Measurements from ENCODE around the gene TSPAN7. TPM values are rescaled to one million over a fixed set of nuclear protein-coding genes. Genes with fewer than 3 reads are reported as not detected.

The TSPAN7 gene, protein sequence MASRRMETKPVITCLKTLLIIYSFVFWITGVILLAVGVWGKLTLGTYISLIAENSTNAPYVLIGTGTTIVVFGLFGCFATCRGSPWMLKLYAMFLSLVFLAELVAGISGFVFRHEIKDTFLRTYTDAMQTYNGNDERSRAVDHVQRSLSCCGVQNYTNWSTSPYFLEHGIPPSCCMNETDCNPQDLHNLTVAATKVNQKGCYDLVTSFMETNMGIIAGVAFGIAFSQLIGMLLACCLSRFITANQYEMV
- total RNA-seq: 37.8 TPM

DNA sequence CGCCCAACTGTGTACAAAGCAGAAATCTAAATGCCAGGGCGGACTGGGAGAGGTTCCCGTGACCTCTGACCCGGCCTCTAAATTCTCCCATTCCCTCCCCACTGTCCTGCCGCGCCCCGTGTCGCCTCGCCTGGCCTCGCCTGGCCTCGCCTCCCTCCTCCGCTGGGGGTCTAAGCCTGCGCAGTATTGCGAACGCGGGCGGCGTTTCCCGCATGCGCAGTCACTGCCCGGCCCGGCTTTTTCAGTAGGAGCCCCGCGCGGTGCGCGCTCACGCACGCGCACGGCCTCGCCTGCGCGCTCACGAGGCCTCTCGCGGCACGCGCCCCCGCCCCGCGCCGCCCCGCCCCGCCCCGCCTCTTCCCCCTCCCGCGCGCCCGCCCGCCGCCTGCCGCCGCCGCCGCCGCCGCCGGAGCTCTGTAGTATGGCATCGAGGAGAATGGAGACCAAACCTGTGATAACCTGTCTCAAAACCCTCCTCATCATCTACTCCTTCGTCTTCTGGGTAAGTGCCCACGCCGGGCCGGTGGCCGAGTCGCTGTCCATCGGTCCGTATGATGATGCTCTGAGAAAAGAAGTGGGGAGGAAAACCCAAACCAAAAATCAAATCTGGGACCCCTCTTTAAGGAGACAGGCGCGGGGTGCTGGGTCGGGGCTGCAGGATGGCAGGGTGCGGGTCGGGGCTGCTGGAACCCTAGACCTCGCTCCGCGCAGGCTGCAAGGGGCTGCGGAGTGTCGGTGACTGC lies at the start of gene TSPAN7:
Gene TSPAN7 (plus strand): TSS at position 417 of the 743 bp plus-strand sequence. CDS start 5 bp downstream, at position 422.
- peak; percentile 89 for DNase-seq

DNA sequence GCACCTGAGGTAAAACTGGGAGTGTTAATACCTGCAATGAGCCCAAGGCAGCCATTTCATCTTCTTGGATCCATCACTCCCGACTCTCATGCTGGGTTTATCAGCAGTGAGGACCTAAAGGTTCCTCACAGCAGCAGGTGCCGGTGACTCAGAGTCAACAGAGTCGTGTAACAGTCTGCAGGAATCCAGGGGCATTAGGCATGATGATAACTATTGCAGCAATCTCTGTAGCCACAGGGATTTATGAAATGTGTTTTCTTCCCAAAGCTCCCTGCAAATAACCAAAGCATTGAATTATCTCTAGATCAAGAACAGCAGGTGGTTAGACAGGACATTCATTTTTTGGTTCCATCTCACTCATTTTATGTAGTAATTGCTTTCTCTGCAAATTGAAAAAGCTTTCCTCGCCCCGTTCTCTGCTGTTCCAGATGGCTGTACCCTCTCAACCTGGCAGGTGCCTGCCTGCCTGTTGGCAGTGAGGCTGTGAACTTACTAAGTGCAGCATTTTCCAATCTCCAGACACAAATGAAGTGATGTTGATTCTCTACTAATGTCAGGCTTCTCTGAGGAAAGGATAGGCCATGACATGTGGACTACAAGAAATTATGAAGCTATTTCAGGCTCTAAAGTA lies 48.1 kb upstream of the TSPAN7 start:
- DNase-seq: no peak

DNA sequence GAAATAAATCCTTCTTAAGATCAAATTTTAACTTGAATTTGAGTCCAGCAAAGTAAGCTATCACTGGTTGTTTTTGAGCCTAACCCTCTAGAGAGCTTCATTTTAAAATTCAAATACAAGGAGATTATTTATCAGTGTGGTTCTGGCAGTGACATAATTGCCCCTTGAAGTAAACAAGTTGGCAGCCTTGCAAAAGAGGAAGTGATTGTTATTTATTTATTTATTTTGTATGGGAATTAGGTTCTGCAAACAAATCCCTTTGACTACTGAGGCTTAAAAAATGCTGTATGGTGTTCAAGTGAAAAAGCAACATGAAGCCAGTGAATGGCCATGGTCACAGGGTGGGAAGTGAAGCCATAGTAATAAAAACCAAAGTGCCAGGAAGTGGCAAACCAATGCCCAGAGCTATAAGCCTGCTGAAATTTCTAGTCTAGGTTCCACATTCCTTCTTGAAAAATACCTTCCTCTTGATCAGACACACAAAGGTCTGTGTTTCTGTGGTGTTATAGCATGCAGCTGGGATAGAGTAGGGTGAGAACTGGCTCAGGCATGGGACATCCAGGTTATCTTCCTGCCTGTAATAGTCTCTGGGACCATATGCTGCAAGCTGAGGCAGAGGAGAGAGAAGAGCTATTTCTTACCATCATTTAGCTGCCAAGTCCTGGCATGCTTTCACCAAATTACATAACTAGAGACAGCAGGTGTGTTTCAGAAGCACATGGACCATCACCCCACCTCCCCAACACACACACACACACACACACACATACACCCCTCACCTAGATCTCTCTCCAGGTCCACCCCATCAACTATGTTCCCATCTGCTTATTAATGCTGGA lies 47.1 kb upstream of the TSPAN7 start:
- no peak for DNase-seq

DNA sequence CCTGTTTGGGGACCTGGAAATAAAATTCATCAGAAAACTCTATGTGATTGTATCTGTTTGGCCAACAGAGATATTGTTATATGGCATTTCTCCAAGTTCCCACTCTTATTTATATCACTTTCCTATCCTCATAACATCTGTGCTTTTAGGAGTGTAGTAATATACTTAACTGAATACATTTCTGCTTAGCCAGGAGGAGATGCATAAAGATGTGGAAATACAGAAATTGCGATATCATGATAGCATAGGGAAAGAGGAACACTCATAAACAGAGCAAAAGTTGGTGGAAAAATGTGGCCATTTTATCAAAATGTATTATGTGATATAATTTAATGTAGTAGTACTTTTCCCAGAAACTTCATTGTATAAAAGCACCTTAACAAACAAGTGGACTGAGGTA lies 46.1 kb upstream of the TSPAN7 start:
- no peak for DNase-seq

DNA sequence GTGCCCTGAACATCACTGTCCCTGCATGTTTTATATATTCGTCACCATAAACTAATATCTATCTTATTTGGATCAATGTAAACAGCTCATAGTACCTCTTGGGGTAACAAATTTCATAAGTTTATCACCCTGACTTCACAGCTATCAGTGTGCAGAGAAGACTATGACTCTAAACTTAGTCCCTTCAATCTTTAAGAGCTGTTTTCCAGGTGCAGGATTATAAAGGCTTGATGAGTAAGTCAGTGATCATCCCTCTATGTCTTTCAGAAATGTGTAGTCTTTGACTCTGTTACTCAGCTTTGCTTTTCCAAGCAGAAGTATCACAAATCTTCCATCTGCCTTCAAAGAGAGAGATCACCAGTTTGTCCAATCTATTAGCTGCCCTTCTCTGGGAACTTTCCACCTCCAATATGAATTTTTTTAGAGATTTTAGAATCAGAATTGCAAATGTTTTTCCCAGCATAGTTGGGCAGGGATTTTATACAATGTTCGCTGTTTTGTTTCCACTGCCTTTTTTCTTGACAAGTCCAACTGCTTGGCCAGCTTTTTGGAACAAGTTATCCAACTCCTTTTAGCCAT lies 45.1 kb upstream of the TSPAN7 start:
- DNase-seq: no peak

DNA sequence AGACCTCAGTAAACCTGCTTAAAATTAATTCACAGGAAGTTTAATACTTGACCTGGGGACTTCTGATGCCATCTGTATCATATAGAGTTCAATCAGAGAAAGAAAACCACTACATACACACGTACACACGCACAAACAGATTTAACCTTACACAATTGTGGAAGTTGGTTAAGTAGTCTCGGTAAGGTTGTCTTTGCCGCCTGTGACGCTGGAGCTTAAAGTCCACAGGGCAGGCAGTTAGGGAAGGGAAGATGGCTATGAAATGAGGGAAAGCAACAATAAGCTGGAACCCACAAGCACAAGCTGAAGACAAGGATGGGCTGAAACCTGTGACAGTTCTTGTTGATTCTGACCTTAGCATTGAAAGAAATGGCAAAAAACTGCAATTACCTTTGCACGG lies 41.7 kb upstream of the TSPAN7 start:
- no peak for DNase-seq

DNA sequence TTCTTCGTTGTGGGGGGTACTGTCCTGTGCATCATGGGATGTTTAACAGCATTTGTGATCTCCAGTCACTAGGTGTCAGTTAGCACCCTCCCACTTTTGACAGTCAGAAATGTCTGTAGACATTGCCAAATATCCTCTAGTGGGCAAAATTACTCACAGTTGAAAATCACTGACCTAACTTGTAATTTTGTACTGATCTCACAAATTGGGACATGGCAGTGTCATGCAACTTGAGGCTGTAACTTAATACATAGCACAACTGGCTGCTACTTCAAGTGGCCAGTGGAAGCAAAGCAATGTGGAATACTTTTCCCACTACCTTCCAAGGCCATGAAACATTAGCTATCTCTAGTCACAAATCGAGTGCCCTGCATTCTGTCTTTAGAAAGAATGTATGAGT lies 23.2 kb upstream of the TSPAN7 start:
- DNase-seq: peak; percentile 5

DNA sequence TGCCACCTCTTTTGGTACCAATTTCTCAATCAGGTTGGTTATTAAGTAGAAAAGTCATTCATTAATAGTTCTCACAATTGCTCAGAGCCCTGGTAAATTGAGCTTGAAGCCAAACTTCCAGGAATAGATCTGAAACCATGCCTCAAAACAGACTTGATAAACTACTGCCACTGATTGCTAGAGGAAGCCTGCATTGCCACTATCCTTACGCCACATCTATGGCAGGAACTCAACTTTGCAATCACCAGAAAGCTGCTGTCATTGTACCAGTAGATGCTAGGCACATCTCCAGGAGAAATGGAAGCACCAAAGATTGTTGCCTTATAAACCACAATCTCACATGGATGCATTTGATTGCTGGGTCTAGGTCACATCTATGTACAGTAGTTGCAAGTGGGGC lies 21.6 kb upstream of the TSPAN7 start:
- no peak for DNase-seq

DNA sequence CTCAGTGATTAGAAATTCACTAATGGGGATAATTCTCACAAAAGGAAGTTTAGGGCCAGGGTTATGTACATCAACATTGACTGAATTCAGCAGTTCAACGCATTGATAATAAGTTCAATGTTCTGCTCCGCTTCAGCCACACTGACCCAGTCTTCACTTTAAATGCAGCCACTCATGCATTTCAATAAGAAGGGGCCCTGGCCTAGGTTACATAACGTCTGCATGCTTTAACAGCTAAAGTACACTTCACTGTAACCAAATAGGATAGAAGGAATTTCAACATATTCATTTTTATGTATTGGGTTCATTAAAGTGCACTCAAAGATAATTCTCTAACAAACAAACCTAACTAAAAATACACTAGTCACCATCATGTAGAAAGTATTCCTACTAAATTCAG lies 12.8 kb upstream of the TSPAN7 start:
- DNase-seq: no peak

DNA sequence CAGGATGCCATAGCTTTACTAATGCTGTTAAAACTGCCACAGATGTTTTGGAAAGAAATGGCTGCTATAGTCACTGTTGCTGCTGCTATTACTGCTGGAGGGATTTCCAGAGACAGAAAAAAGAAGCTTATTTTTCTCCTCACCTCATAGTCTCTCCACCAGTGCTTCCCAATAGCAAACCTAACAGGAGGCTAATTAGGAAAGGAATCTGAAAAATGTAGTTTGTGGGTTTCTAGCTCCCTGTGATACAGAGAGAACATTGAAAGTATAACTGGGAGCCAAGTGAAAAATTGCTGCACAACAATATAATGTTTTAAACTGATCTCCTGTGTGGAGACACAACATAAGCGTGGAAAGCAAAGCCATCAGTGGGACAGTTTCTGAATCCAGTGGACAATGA lies 8.6 kb upstream of the TSPAN7 start:
- no peak for DNase-seq

DNA sequence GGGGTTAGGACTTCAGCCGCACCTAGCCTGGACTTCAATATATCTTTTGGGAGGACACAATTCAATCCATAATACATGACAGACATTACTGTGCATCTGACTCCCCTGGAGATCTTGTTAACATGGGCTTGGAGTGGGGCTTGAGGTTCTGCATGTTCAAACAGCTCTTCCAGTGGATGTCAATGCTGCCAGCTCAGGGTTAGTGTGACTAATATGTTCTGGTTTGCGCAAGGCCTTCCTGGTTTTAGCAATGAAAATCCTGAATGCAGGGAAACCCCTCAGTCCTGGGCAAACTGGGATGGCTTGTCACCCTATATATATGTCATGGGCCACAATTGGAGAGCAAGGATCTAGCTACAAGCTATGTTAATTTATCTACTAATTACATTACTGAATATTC lies 2.7 kb upstream of the TSPAN7 start:
- DNase-seq: no peak

DNA sequence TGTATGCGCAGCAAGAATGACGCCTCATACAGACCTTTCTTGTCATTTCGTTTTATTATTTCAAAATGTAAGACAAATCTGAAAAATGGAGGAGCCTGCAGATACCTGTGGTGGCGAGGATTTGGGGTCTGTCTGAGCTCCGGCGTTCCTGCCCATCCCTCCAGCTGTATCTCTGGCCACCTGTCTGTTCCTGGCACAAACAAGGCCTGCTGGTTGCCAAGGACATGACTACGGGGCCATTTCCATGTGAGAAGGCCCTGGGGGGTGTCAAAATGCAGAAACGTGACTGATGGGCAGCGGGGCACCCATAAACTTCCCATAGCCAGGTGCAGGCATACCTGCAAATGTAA lies 591 bp upstream of the TSPAN7 start:
- peak; percentile 24 for DNase-seq

DNA sequence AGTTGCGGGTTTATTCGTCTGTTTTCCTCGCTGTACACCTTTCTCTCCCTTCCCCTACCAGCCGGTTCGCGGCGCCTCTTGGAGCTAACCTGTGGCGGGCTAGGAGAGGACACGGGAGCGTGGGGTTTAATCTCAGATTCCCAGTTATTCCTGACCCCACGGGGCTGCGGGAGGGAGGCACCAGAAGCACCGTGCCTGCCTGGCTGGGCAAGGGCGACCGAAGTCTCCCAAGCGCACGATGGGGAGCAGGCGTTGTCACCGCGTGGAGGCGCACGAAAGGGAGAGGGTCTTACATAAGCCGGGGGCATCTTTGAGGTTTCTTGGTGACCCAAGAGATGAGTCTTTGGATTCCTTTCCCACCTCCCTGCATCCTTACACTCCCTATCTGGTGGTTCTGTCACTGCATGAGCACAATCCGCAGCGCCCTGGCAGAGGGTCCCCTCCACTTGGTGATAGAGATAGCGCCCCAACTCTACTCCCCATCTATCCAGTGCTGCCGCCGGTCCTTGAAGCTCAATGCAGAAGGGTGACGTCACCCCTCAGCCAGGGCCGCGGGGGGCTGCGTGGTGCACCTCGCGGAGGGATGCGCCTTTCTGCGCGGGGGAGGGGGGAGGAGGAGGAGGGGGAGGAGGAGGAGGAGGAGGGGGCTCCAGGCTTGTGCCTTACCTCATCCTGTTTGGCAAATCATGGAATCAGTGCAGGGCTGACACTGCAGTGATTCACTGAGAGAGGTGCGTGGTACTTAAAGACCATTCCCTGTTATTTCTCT lies 793 bp downstream of the TSPAN7 start:
- DNase-seq: peak; percentile 45

DNA sequence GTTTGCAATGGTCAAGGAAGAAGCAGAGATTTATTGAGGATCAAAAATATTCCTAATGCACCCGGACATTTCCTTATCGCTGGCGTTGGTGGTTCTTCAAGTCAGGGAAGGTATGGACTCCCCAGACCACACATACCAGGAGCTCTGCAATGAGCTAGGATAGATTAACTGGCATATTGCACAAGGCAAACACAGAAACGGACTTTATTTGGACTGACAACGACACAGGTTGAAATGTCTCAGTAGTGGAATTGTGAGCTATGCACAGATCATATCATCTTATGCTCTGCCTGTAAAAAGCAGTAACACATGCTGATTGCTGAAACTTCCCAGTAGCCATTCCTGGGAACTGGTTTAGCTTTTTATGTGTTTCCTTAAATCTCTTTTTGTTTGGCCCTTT lies 1.7 kb downstream of the TSPAN7 start:
- no peak for DNase-seq

DNA sequence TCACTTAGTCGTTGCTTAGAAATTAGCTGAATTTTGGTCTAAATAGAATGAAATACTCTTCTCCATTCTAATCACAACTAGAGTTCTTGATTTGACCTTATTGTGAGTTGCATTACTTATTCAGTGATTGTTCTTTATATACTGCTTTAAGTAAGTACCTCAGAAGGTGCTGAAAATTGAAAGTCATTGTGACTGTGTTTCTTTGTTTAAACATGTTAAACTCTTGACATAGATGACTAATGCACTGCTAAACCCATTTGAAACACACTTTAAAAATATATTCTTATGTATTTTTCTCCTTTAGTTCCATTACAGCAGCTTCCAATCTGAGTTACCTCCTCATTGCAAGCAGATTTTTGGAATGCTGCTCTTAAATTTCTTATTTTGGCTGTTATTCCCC lies 9.1 kb downstream of the TSPAN7 start:
- no peak for DNase-seq

DNA sequence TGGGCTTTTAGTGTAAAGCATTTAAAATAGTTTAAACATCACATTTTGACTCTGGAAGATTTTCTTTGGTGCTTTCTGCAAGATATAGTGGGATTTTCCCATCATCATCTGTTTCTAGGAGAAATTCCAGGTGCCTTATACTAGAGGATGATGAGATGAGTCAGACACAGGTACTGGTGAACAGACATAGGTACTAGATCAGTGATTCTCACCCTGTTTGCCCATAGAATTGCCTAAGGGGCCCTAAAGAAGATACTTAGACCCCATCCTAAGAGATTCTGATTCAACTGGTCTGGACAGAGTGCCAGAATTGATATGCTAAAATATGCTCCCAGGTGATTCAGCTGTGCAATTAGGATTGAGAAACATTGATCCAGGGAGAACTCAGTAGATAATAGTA lies 9.7 kb downstream of the TSPAN7 start:
- no peak for DNase-seq

DNA sequence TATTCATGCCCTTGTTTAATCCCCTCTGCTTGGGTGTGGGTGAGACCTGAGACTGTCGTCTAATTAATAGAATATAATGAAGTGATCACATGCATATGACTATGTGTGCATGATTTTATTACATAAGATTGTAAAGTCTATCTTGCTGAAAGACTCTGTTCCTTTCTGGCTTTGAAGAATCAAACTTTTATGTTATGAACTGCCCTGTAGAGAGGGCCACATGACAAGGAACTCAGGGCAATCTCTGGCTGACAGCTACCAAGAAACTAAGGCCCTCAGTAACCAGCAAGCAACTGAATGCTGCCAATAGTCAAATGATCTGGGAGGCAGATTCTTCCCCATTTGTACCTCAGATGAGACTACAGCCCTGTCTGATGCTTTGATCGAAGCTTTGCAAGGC lies 13.5 kb downstream of the TSPAN7 start:
- no peak for DNase-seq

DNA sequence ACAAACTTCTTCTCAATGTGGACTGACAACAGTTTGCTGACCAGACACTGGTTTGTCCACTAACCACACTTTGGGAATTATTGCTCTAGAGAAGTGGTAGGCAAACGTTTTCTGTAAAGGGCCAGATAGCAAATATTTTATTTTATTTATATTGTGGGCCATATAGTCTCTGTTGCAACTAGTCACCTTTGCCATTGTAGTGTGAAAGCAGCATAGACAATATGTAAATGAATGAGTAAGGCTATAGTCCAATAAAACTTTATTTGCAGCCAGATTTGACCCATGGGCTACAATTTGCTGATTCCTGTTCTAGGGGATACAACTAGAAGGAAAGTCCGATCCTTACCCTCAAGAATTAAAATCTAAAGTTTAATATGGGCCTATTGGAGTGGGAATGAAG lies 14.5 kb downstream of the TSPAN7 start:
- DNase-seq: no peak

DNA sequence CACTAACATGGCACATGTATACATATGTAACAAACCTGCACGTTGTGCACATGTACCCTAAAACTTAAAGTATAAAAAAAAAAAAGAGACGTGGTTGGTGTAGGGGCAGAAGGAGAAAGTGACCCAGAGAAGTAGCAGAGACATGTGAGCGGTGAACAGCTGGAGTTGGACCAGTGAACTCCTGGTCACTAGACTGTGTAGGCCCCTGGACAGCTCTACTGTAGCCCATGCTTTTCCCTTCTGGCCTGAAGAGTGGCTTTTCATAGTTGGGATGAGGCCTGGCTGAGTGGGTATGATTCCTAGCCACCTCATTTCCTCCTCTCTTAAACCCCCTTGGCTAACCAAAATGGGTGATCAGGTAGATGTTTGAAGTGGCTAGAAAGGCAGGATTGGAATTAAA lies 16.4 kb downstream of the TSPAN7 start:
- no peak for DNase-seq

DNA sequence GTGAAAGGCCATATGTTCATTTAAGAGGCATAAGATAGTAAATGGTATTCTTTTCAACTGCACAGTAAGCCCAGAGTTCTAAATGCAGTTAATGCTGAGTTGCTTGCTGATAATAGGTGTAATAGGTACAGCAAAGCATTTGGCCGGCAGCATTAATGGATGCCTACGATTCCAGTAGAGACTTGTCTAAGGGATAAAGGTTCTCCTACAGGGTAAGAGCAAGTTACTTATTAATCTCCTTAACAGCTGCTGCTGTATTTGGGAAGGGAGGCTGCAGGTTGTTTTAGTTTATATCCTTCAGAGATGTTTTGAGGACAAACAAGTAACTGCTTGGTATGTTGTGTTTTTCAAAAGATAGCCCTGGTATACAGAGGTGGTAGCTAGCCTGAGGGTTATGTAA lies 16.8 kb downstream of the TSPAN7 start:
- no peak for DNase-seq

DNA sequence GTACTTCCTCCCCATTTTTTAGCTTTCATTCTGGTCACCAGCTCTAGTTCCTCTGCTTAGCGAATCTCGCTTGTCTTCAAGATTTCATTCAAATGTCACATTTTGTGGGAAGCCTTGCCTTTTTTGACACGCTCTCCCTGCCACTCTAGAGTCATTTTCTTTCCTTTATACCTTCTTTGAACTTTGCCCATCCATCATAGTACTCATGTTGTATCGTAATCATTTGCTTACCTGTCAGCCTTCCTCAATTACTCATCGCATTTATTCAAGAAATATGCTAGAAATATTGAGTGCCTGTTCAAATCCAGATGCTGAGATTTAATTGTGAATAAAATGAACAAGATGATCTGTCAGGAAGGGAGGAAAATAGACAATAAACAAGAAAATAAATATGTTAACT lies 21.8 kb downstream of the TSPAN7 start:
- no peak for DNase-seq

DNA sequence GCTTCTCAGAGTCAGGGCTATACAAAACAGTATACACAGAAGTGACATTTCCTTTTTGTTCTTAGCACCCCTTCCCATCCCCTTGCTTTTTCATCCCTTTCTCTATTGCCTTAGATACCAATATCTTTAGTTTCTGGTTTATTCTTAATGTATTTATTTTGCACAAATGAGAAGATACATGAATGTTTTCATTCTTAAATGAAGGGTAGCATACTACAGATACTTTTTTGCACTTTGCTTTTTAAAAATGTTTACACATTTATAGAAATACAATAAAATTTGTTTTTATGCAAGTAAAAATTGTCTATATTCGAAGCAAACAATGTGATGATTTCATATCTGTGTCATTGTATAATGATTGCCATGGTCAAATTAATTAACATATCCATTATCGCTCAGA lies 33.1 kb downstream of the TSPAN7 start:
- no peak for DNase-seq
